Medulla oblongata (tissue), 1 donor: Measurements from ENCODE around the gene ABI2.
"Not testable (repeated sequence)": the region's sequence is repeated elsewhere in the genome, so short reads cannot be mapped to it uniquely, and the experiment has no call there.

Experiments used
- DNase-seq: peaks from one replicate; pipeline ENCODE4 v3.0.0-alpha.2; 2015; ENCODE audit errors: extremely low spot score

The ABI2 gene

DNA sequence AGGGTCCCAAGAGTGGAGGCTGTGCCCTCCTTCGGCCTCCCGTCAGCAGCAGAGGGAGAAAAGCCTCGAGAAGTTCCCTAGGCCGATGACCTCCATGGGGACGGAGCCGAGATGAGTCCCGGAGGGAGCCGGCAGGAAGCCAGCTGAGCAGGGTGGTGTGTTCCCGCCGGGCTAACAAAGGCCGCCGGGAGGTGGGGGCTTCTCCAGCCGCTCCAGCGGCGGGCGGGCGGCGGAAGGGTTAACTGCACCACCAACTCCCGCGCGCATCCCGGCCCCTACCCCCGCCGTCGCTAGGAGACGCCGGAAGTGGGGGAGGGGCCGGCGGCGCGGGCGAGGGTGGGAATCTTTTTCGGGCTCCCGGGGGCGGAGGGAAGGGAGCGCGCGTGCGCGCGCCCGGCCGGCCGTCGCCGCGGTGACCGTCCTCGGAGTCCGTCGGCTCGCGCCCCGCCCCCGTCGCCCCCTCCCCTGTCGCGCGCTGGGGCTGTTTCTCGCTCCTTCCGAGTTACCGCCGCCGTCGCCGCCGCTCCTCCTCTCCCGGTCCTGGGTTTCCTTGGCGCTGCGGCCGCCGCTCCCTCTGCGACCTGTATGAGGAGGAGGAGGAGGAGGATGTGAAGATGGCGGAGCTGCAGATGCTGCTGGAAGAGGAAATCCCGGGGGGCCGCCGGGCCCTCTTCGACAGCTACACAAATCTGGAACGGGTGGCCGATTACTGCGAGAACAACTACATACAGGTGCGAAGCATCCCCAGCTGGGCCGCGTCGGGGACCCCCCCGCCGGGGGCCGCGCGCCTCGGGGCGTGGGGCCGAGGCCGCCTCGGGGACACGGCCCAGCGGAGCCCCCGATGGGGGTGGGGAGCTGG is at the start of gene ABI2:
TSS of gene ABI2 (plus strand) at position 494 of the 859 bp plus-strand sequence. CDS start at position 615, 121 bp downstream.
- peak; percentile 92 for DNase-seq

DNA sequence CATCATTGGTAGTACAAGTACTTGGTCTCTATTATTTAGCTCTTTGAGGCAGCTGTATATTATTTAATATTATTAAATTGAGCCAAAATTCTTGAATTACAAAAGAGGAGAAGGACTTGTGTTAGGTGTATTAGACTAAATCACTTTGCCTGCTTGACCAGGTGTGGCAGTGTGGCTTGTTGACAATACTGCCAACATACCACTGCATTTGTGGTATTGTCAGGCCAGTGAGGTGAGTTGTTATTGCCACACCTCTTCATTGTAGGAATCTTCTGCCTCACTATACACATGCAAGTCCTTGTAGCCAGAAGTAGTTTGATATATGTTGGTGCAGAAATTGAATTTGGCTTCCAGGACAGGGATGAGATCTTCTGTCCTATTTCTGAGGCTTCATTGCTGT is 48.9 kb upstream of the ABI2 start:
- DNase-seq: no peak

DNA sequence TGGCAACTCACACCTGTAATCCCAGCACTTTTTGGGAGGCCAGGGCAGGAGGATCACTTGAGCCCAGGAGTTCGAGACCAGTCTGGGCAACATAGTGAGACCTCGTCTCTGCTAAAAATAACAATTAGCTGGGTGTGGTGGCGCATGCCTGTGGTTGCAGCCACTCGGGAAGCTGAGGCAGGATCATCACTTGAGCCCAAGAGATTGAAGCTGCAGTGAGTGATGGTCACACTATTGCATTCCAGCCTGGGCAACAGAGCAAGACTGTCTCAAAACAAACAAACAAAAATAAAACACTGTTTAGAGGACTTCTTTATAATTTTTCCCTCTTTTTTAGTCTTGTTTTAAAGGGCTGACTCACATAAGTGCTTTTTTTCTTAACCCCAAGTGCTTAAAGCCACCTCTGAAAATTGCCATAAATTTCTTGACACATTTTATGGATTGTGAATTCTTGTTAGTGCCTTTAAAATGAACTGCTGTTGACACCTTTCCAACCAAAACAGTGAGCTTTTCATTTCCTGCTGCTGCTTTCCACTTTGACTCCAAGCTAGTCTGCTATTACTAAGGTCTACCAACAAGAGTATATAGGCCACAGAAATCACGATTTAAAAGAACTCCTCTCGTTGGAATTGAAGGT is 47.6 kb upstream of the ABI2 start:
- no peak for DNase-seq

DNA sequence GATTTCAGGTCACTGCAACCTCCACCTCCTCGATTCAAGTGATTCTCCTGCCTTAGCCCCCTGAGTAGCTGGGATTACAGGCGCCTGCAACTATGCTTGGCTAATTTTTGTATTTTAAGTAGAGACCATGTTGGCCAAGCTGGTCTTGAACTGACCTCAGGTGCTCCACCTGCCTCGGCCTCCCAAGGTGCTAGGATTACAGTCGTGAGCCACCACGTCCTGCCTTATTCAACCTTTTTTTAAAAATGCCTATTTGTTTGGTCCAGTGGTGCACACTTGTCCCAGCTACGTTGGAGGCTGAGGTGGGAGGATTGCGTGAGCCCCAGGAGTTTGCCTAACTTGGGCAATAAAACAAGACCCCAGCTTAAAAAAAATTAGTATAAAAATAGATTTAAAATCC is 46.1 kb upstream of the ABI2 start:
- no peak for DNase-seq

DNA sequence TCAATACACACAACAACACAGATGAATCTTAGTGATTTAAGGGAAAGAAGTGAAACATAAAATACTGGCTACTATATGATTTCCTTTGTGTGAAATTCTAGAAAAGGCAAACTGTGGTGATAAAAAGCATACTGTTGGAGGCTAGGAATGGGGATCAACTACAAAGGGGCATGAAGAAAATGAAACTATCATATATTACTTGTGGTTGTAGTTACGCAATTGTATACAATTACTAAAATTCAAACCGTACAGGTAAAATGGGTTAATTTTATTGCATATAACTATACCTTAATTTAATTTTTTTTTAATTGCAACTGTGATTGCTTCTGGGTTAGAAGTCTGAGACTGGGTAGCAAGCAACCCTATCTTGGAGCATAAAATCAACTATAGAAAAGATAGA is 41.7 kb upstream of the ABI2 start:
- DNase-seq: no peak

DNA sequence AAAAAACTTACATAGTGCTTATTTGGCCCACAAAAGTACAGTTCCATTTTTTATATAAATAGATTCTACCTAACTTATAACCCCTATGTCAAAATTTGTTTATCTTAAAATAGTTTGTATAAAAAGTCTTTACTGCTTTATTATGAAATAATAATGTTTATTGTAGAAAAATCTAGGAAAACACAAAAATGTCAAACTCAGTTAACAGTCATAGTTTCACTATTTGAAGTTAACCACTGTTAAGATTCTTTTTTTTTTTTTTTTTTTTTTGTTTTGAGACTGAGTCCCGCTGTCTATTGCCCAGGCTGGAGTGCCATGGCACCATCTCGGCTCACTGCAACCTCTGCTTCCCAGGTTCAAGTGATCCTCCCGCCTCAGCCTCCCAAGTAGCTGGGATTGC is 26.5 kb upstream of the ABI2 start:
- DNase-seq: no peak

DNA sequence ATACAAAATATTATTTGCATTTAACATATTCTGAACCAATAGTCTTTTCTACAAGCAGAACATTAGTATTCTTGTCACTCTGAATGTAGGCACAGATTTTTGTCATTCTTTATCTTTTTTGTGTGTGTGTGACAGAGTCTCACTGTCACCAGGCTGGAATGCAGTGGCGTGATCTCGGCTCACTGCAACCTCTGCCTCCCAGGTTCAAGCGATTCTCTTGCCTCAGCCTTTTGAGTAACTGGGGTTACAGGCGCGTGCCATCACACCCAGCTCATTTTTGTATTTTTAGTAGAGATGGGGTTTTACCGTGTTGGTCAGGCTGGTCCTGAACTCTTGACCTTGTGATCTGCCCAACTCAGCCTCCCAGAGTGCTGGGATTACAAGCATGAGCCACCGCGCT is 25.6 kb upstream of the ABI2 start:
- DNase-seq: not testable (repeated sequence)

DNA sequence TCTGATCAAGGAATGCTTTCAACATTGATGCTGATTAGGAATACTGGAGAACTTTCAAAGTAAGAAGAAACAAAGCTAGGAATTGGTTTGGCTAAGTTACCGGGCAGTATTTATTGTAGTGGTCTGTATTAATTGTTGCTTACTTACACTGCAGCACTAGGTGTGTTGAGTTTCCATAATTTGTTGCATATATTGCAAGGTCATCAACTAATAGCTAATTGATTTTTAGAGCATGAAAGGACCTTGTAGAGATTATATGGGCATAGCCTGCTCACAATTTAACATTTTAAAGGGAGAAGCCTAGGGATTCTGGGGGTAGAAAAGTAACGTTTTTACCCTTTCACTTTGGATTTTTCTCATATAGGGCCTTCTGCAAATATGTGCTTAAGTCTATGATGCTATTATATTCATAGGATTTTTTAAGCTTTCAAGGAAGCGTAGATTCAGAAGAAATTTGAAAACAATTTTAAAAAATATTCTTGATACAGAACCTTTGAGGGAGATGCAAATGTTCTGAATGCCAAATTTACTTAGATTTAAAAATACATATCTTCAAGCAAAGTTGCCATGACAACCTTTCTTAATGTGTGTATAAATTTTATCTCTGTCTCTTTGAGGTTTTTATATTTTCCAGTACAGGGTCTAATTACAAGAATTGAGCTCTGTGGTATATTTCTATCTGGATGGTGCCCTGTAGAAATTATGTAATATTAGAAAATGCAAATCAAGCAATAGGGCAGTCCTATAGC is 17.3 kb upstream of the ABI2 start:
- no peak for DNase-seq

DNA sequence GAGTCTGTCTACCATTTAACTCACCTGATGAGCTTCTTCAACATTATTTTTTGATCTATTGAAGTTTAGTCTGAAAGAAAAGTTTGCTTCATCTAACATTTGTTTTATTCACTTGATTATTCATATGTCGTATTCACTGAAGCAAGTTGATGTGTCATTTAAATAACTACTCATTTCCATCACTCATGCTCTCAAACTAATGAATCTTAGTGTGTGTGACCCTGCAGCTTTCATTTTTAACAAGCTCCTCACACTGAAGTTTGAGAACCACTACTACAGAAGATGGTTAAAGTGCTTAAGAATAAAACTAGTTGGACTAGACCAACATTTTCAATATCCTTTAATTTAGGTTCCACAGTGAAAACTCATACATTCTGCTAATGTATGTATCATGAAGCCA is 1.8 kb upstream of the ABI2 start:
- no peak for DNase-seq

DNA sequence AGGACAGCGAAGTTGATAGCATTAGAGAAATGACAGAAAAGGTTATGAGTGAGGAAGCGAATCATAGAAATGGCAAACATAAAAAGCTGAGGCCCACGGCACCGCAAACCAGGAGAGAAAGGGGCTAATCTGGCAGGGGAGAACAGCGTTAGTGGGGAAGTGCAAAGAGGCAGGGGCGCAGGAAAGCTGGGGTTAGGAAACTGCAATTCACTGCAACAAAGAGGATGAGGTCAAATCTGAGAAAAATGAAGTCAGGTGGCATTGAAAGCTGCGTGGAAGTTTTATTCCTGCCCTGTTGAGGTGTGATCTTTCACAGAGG is 653 bp upstream of the ABI2 start:
- DNase-seq: no peak

DNA sequence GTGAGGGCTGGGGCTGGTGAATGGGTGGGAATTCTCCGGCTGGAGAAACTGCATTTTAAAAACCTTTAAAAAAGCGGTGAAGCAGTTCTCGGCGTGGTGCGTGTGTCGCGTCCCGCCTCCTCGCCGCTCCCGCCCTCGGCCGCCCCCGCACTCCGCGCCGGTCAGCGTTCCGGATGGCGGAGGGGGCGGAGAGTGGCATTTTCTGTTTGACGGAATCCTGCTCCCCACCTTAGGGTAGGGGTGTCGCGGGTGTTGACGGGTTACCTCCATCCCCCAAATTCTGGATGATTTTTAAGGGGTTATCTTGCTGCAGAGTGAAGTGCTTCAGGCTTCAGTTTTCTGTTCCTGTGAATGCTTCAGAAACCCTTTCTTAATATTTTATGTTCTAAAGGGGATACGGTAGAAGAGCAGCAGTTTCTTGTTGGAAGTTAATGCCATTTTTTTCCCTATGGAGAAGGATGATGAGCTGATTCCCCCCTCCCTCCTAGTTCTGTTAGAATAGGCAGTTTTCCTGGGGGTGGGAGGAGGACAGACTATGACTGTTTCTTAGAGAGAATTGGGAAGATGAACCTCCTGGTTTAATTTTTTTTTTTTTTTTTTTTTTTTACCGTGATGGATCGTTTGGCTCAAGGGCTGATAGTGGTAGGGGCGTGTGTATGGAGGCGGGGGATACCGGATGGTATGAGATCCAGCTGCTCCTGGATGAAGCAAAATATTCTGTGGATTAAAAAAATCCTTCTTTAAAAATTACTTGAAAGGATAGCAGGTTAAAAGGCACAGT is 756 bp downstream of the ABI2 start:
- peak; percentile 47 for DNase-seq

DNA sequence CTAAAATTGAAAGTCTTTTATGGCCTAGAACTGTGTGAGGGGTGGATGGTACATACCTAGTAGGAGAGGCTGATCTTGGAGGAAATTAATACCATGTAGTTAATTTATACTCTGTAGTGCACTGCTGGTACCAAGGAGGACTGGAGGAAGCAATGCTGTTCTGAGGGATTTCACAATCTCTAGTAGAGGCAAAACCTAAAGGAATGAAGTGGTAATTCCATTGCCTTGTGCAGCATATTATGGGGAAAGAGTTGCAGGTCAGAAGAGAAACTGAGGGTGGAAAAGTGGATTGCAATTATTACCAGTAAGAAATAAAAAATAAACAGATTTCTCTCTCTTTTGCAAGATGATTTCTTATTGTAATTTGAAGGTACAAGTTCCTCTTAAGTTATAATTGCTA is 2.2 kb downstream of the ABI2 start:
- DNase-seq: no peak

DNA sequence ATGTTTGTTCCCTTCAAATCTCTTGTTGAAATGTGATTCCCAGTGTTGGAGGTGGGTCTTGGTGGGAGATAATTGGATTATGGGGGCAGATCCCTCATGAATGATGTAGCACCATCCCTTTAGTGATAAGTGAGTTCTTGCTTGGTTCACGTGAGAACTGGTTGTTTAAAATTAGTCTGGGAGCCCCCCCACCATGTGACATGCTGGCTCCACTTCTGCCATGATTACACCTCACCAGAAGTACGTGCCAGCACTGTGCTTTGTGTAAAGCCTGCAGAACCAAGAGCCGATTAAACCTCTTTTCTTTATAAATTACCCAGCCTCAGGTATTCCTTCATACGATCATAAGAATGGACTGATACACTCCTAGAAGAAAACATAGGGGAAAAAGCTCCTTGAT is 10.1 kb downstream of the ABI2 start:
- DNase-seq: no peak

DNA sequence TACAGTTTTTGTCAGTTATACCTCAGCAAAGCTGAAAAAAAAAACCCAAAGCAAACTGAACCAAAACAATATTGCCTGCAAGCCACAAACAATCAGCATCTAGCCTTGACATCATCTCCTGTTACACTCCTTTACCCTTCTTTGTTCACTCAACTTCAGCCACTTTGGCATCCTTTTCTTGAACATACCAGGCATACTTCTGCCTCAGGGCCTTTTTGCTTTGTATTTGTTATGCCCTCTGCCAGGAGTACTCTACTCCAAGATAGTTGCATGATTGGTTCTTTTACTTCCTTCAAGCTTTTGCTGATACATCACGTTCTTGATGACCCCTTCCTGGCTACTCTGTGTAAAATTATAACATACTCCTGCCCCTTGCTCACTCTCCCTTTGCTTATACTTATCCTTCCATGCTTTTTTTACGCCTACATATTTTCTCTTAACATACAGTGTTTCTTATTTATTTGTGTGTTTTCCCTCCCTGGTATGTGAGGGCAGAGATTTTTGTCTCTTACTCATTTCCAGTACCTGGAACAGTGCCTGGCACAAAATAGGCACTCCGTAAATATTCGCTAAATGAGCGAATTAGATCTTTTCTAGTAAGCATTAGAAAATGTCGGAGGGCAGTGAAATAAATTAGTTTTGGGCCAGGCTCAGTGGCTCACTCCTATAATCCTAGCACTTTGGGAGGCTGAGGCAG is 12.7 kb downstream of the ABI2 start:
- no peak for DNase-seq

DNA sequence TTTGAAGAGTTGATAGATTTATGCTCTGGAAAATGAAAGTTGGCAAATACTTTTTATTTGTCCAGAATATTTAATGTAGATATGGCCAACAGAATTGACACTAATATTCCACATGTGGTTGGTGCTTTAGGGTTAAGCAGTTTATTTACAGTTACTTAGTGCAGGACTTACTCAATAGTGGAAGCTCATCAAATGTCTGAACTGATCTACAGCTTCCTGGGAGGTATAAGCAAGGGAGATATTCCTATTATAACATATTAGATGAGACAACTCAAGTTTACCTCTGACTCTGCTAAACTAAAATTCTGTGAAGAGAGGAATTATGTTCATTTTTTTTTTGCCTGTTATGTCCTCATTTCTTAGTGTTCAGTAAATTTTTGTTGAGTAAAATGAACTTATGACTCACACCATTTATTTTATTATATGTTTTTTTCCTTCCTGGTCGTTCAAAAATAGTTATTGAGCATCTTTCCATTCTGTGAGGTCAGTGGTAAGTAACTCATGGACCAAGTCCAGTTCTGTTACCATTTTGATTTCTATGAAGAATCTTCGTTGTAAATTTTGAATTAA is 13.6 kb downstream of the ABI2 start:
- DNase-seq: no peak

DNA sequence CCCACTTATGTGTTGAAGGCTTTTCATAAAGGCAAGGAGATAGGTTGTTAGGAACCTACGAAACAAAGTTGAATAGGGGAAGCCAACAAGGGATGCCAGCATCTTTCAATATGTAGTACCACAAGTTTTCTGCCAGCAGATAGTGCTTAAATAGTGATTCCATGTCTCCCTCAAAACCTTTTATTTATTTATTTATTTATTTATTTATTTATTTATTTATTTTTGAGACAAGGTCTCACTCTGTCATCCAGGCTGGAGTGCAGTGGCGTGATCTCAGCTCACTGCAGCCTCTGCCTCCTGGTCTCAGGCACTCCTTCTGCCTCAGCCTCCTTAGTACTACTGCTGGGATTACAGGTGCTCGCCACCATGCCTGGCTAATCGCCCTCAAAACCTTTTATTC is 14.2 kb downstream of the ABI2 start:
- DNase-seq: not testable (repeated sequence)

DNA sequence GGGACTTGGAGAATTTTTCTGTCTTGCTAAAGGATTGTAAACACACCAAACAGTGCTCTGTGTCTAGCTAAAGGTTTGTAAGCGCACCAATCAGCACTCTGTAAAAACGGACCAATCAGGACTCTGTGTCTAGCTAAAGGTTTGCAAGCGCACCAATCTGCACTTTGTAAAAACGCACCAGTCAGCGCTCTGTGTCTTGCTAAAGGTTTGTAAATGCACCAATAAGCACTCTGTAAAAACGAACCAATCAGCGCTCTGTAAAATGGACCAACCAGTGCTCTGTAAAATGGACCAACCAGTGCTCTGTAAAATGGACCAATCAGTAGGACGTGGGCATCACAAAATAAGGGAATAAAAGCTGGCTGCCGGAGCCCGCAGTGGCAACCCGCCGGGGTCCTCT is 16.5 kb downstream of the ABI2 start:
- DNase-seq: no peak

DNA sequence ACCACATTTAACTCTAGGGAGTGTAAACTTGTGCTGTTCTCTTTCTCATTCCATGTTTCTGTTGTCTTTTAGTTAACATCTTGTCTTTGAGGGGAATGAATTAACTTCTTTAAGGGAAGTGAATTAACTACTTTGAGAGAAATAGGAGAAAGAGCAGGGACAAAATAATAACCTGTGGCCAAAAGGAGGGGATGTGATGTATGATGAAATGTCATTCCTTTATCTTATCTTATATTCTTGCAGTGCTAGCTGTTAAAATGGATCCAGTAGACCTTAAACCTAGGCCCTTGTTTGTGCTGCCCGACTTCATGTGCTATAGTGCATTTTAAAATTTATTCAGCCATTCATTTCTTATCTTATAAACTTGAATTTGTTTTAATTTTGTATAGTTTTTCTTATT is 18.4 kb downstream of the ABI2 start:
- no peak for DNase-seq

DNA sequence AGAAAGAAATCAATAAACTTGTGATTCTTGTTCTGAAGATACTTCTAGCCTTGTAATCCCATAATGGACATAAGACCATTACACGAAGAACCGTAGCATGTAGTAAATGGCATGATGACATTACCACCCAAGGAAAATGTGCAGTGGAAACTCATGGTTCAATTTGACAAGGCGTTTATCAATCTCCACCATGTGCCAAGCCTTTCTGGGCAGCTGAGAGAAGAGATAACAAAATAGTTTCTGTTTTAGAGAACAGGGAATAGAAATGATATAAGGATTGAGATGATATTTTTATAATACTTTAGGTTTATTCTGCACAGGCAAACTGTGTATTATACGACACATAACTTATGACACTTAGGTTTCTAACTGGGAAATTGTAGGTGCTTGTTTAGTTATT is 19.2 kb downstream of the ABI2 start:
- no peak for DNase-seq

DNA sequence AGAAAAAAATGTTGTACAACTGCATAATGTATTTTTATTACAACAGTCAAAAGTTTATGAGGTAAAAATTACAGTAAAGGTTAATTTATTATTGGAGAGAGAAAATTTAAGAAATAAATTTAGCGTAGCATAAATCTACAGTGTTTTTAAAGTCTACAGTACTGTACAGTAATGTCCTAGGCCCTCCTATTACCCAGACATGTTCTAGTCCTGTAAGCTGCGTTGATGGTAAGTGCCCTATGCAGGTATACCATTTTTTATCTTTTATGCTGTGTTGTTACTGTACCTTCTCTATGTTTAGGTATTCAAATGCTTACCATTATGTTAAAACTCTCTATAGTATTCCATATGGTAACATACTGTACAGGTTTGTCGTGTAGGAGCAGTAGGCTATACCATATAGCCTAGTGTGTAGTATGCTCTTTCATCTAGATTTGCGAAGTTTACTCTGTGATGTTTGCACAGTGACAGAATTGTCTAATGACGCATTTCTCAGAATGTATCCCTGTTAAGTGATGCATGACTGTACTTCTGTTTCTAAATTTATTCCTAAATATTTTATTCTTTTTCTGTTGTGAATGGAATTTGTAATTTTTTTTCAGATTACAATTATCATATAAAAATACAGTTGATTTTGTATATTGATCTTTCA is 24.5 kb downstream of the ABI2 start:
- DNase-seq: no peak

DNA sequence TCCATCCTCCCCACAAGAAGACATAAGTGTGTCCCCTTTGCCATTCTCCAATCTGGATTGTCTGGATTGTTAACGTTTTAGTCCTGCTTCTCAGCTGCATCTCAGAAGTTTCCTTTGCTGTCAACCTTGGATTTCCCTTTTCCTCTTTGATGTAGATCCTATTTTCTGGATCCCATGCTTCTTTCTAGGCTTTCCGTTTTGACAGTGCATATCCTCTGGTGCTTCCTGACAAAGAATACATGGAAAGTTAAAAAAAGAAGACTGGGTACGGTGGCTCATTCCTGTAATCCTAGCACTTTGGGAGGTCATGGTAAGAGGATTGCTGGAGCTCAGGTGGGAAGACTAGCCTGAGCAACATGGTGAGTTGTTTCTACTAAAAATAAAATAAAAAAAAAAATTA is 26.8 kb downstream of the ABI2 start:
- no peak for DNase-seq
